ENCODE data around the gene SLC25A31. TPM values are rescaled to one million over a fixed set of nuclear protein-coding genes. Genes with fewer than 3 reads are reported as not detected.

The SLC25A31 gene
- total and polyA plus RNA-seq, 10 of the 15 experiments (the other 5 are each of a cell fraction or from before 2014, with no cell fraction given) = not detected

DNA sequence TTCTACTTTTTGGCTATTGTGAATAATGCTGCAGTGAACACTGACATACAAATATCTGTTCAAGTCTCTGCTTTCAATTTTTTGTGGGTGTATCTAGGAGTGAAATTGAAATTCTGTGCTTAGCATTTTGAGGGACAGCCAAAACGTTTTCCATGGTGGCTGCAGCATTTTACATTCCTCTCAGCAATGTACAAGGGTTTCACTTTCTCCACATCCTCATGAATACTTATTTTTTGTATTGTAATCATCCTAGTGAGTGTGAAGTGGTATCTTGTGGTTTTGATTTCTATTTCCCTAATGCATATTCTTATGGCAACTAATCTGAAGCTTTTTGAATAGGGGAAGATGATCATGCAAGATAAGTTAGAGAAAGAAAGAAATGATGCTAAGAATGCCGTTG, 92.2 kb downstream of the SLC25A31 start:
- Histone ChIP-seq H2AFZ (ENCODE audit: control insufficient read depth, low read depth, low read length) (no peak overlapping the region), H3K4me2 (ENCODE audit: control insufficient read depth, insufficient read depth) (no peak overlapping the region), H3K79me2 (ENCODE audit: control insufficient read depth, insufficient read depth, low read length) (no peaks in the 10 kb centered on the region), H3K27me3 (replicated peaks in 1 of 2; ENCODE audit: control insufficient read depth in 2 of 2, insufficient read depth in 2 of 2, low read length in 1 of 2) (no peaks in the 10 kb centered on the region), H3K9ac (ENCODE audit: control insufficient read depth, insufficient read depth, low read length) (no peak overlapping the region), H3K36me3 (ENCODE audit: control insufficient read depth in 2 of 2, insufficient read depth in 2 of 2, low read length in 1 of 2) (peaks cover 0 to 3% of the 10 kb centered on the region in 2 experiments; a peak in 2 of 4 replicates), H3K27ac (ENCODE audit: control insufficient read depth, insufficient read depth) (no peak overlapping the region), H4K20me1 (ENCODE audit: control insufficient read depth, insufficient read depth) (no peaks in the 10 kb centered on the region), H3K9me3 (replicated peaks; ENCODE audit: control insufficient read depth, insufficient read depth, low read length) (no peaks in the 10 kb centered on the region), H3K4me3 (no peak overlapping the region), H3K4me1 (ENCODE audit: control insufficient read depth, insufficient read depth, low read length) (no peaks in the 10 kb centered on the region)
- in situ Hi-C loops (cut with MboI) (no loop called here), intact Hi-C loops (cut with micrococcal nuclease; ENCODE audit: unreplicated experiment) (no loop called here)
- POLR2A ChIA-PET = no interaction called here
- RAD21 ChIA-PET (ENCODE audit: unreplicated experiment) = no interaction called here
- no peak for FAIRE-seq
- DNase-seq (ENCODE audit: low read depth, low spot score) = no peak
- BruUV-seq (replicated peaks) = no TSS peak
- SMC1A ChIA-PET (ENCODE audit: uncharacterized antibody, unreplicated experiment) = no interaction called here
- no peak for ATAC-seq
- CTCF ChIA-PET = interaction anchor here (0.6 kb wide), 1 partner anchor 51 kb away, joined by 3 read pairs; no protein-coding TSS in a partner anchor
- 50% methylated on average over 2 of the region's 2 CpGs for WGBS (ENCODE audit: insufficient coverage, insufficient replicate concordance, low lambda C conversion rate, missing lambda C conversion rate)
- TF ChIP-seq LARP7 (IDR thresholded peaks at IDR 0.05) (no peak), NR2C1 (IDR thresholded peaks at IDR 0.05) (no peak), NFIC (IDR thresholded peaks at IDR 0.05; ENCODE audit: low read depth, low read length) (no peak), ZNF687 (IDR thresholded peaks at IDR 0.05) (no peak), KAT2A (conservative IDR thresholded peaks at IDR 0.05; ENCODE audit: control insufficient read depth, low read depth, low read length) (no peak), PAX5 (IDR thresholded peaks at IDR 0.05; ENCODE audit: borderline replicate concordance, low read depth, low read length) (no peak), ZNF592 (IDR thresholded peaks at IDR 0.05) (no peak), HDAC6 (IDR thresholded peaks at IDR 0.05; ENCODE audit: unreplicated experiment) (no peak), BMI1 (IDR thresholded peaks at IDR 0.05; ENCODE audit: borderline replicate concordance) (no peak)
- TF ChIP-seq, protein P1, sequence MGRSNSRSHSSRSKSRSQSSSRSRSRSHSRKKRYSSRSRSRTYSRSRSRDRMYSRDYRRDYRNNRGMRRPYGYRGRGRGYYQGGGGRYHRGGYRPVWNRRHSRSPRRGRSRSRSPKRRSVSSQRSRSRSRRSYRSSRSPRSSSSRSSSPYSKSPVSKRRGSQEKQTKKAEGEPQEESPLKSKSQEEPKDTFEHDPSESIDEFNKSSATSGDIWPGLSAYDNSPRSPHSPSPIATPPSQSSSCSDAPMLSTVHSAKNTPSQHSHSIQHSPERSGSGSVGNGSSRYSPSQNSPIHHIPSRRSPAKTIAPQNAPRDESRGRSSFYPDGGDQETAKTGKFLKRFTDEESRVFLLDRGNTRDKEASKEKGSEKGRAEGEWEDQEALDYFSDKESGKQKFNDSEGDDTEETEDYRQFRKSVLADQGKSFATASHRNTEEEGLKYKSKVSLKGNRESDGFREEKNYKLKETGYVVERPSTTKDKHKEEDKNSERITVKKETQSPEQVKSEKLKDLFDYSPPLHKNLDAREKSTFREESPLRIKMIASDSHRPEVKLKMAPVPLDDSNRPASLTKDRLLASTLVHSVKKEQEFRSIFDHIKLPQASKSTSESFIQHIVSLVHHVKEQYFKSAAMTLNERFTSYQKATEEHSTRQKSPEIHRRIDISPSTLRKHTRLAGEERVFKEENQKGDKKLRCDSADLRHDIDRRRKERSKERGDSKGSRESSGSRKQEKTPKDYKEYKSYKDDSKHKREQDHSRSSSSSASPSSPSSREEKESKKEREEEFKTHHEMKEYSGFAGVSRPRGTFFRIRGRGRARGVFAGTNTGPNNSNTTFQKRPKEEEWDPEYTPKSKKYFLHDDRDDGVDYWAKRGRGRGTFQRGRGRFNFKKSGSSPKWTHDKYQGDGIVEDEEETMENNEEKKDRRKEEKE (IDR thresholded peaks at IDR 0.05) = no peak

All from GM12878 (cell line).